ENCODE measurements around the gene MUC22.

Gene MUC22

DNA sequence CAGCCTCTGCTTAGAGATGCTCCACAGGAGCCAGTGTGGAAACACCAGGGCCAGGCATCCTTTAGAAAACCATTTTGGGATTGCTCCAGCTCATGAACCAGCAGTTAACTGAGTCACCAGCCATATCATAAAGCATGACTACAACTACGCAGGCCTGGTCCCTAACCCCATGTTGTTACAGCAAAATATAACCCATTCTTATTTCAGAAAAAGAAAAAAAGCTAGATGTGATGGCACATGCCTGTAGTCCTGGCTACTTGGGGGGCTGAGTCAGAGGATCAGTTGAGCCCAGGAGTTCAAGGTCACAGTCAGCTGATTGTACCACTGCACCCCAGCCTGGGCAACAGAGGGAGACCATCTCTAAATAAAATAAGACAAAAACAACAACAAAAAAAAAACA, 65.3 kb downstream of the MUC22 start:
- TF ChIP-seq ZFX (IDR thresholded peaks at IDR 0.05) = no peak
- TF ChIP-seq, protein P1, sequence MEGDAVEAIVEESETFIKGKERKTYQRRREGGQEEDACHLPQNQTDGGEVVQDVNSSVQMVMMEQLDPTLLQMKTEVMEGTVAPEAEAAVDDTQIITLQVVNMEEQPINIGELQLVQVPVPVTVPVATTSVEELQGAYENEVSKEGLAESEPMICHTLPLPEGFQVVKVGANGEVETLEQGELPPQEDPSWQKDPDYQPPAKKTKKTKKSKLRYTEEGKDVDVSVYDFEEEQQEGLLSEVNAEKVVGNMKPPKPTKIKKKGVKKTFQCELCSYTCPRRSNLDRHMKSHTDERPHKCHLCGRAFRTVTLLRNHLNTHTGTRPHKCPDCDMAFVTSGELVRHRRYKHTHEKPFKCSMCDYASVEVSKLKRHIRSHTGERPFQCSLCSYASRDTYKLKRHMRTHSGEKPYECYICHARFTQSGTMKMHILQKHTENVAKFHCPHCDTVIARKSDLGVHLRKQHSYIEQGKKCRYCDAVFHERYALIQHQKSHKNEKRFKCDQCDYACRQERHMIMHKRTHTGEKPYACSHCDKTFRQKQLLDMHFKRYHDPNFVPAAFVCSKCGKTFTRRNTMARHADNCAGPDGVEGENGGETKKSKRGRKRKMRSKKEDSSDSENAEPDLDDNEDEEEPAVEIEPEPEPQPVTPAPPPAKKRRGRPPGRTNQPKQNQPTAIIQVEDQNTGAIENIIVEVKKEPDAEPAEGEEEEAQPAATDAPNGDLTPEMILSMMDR (conservative IDR thresholded peaks at IDR 0.05) = no peak
- H3K27ac ChIP-seq = peak overlapping the region; percentile 64; the same call in 1 of the 2 replicates

DNA sequence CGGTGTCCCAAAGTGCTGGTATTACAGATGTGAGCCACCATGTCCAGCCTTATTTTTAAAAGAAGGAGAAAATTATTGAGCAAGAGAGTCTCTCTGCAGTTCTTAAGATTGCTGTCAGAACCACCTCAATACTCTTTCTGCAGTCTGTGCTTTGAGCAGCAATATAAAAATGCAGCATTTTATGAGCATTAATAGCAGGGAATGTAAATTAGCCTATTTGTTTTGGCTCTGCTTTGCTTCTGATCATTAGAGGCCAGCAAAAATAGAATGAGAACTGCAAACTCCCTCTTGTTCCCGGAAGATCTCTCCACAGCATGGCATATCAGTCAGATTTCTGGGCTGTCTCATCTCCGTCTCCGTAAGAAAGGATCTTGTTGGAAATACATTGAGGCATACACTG, 66.3 kb downstream of the MUC22 start:
- TF ChIP-seq ZFX (IDR thresholded peaks at IDR 0.05) = no peak
- TF ChIP-seq, protein P1 (conservative IDR thresholded peaks at IDR 0.05) = no peak
- peak overlapping the region; percentile 64 for H3K27ac ChIP-seq

GRCh38 chr6:31079656-31080261, 69.5 kb downstream of the MUC22 start:
- no peak overlapping the region for H3K27ac ChIP-seq
- TF ChIP-seq ZFX (IDR thresholded peaks at IDR 0.05) = no peak
- TF ChIP-seq, protein P1 (conservative IDR thresholded peaks at IDR 0.05) = peak; percentile 97

GRCh38 chr6:31081872-31082271, 71.6 kb downstream of the MUC22 start:
- TF ChIP-seq, protein P1 (conservative IDR thresholded peaks at IDR 0.05) = no peak
- TF ChIP-seq ZFX (IDR thresholded peaks at IDR 0.05) = no peak
- no peak overlapping the region for H3K27ac ChIP-seq

DNA sequence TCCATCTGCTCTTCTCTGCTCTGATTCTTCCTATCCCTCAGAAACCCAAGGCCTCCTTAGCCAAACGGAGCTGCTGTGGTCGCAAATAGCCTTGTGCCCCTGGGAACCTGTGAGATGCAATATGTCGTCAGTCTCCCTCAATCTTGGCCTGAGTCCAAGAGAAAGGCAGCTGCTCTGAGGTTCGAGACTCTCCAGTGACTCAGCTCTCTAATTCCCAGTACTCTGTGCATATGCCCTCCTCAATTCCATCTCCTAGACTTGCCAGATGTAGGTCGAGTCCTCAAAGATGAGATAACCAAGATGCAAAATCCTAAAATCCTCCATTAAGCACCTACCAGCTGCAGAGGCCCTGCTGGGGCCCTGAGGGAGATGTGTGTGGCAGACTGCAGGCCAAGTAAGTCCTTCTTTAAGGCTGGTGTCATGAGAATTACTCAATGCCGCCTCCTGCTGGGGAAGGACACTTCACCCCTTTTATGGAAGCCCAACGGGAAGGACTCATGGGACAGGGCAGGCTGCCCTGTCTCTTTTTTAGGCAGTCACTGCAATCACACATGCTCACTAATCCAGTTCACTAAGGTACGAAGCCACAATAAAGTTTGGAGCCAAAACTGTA, 73.6 kb downstream of the MUC22 start:
- TF ChIP-seq, protein P1 (conservative IDR thresholded peaks at IDR 0.05) = peak; percentile 72
- no peak for TF ChIP-seq ZFX (IDR thresholded peaks at IDR 0.05)
- no peak overlapping the region for H3K27ac ChIP-seq

Measured in C4-2B (cell line).